Measurements from ENCODE around the gene TIA1.

TIA1 gene

GRCh38 chr2:70261501-70261900 is 13.1 kb upstream of the TIA1 start:
- no peak for TF ChIP-seq CTCF (IDR thresholded peaks at IDR 0.05; ENCODE audit: borderline replicate concordance, control extremely low read depth, extremely low read depth, insufficient read depth, missing control alignments)
- in situ Hi-C loops (cut with MboI; ENCODE audit: low sequenced_read_pairs, unreplicated experiment) = no loop called here

GRCh38 chr2:70258532-70258875 is 10.1 kb upstream of the TIA1 start:
- TF ChIP-seq CTCF (IDR thresholded peaks at IDR 0.05; ENCODE audit: borderline replicate concordance, control extremely low read depth, extremely low read depth, insufficient read depth, missing control alignments) = no peak
- no peak for DNase-seq (ENCODE audit: low spot score)
- in situ Hi-C loops (cut with MboI; ENCODE audit: low sequenced_read_pairs, unreplicated experiment) = no loop called here

More at GRCh38 chr2:70261501-70261900, 13.1 kb upstream of the TIA1 start:
- DNase-seq (ENCODE audit: low spot score) = no peak

- in situ Hi-C loops (cut with MboI; ENCODE audit: low sequenced_read_pairs, unreplicated experiment) = no loop called here
Measured at GRCh38 chr2:70255637-70256314, 7.3 kb upstream of the TIA1 start.

GRCh38 chr2:70250434-70250833 is 2.0 kb upstream of the TIA1 start:
- no peak for TF ChIP-seq CTCF (IDR thresholded peaks at IDR 0.05; ENCODE audit: borderline replicate concordance, control extremely low read depth, extremely low read depth, insufficient read depth, missing control alignments)
- no peak for DNase-seq (ENCODE audit: low spot score)
- in situ Hi-C loops (cut with MboI; ENCODE audit: low sequenced_read_pairs, unreplicated experiment) = no loop called here

More at GRCh38 chr2:70255637-70256314, 7.3 kb upstream of the TIA1 start:
- no peak for DNase-seq (ENCODE audit: low spot score)
- no peak for TF ChIP-seq CTCF (IDR thresholded peaks at IDR 0.05; ENCODE audit: borderline replicate concordance, control extremely low read depth, extremely low read depth, insufficient read depth, missing control alignments)

GRCh38 chr2:70247364-70248180 is 856 bp downstream of the TIA1 start:
- TF ChIP-seq CTCF (IDR thresholded peaks at IDR 0.05; ENCODE audit: borderline replicate concordance, control extremely low read depth, extremely low read depth, insufficient read depth, missing control alignments) = no peak
- in situ Hi-C loops (cut with MboI; ENCODE audit: low sequenced_read_pairs, unreplicated experiment) = no loop called here
- DNase-seq (ENCODE audit: low spot score) = no peak

- in situ Hi-C loops (cut with MboI; ENCODE audit: low sequenced_read_pairs, unreplicated experiment) = no loop called here
- no peak for TF ChIP-seq CTCF (IDR thresholded peaks at IDR 0.05; ENCODE audit: borderline replicate concordance, control extremely low read depth, extremely low read depth, insufficient read depth, missing control alignments)
- no peak for DNase-seq (ENCODE audit: low spot score)
Measured at GRCh38 chr2:70243806-70244584, 4.4 kb downstream of the TIA1 start.
